Stomach smooth muscle (tissue), 2 donors: ENCODE data around the gene PIGW.
"Not testable (repeated sequence)": the region's sequence is repeated elsewhere in the genome, so short reads cannot be mapped to it uniquely, and the experiment has no call there.

Experiments
- H3K27ac ChIP-seq: one replicate; pipeline ENCODE4 v1.7.0; 2013; ENCODE audit warnings: mild to moderate bottlenecking, low read length, inconsistent platforms
- H3K27me3 ChIP-seq, 2 donors: one replicate each; pipeline ENCODE4 v1.7.0; 2013; ENCODE audit warnings: low read length in 2 of 2; ENCODE audit not compliant: insufficient read depth in 2 of 2, control insufficient read depth in 1 of 2
- H3K36me3 ChIP-seq, 2 donors: one replicate each; pipeline ENCODE4 v1.7.0; 2013; ENCODE audit warnings: low read length in 2 of 2; ENCODE audit not compliant: control insufficient read depth in 2 of 2, insufficient read depth in 2 of 2
- H3K4me1 ChIP-seq: one replicate; pipeline ENCODE4 v1.7.0; 2013; ENCODE audit warnings: low read length; ENCODE audit not compliant: control insufficient read depth, insufficient read depth
- H3K4me3 ChIP-seq, 2 donors: one replicate each; pipeline ENCODE4 v1.7.0; 2013; ENCODE audit warnings: low read length in 2 of 2
- H3K9ac ChIP-seq, 2 donors: one replicate each; pipeline ENCODE4 v1.7.0; 2013; ENCODE audit warnings: low read length in 2 of 2, mild to moderate bottlenecking in 1 of 2
- H3K9me3 ChIP-seq, 2 donors: one replicate each; pipeline ENCODE4 v1.7.0; 2013; ENCODE audit warnings: low read length in 2 of 2; ENCODE audit not compliant: control insufficient read depth in 2 of 2
- donor health status: healthy.
- donor health status: Pancreatic carcinoma.

The PIGW gene

DNA sequence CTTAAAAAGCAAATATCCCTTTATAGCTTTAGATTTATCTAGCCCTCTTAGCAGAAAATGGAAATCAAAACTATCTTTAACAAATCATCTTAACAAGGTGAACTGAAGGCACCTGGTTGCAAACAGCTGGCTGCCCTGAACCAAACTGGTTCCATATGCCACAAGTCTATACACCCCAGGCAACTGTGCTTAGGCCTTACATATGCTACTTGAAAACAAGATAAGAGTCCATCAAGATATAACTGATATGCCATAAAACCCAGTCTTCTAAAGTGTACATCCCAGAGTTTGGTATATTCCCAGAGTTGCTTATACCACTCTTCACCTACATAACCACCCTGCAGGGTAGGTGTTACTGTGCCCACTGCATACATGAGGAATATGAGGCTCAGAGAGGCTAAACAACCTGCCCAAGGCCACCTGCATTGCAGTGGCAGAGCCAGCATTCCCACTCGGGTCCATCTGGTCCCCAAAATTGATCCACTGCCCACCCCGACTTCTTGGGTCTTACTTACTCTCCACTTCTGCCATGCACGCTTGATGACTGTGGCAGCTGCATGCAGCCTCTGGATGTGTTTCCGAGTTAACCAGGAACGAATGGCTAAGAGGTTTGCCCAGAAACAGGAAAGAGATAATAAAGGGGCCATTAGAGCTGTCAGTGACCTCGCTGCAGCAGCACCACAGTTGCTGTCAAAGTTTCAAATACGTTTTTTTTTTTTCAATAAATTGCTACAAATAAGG is 36.1 kb upstream of the PIGW start:
- Histone ChIP-seq H3K9ac (no peak overlapping the region), H3K27me3 (no peaks in the 10 kb centered on the region), H3K4me3 (no peak overlapping the region), H3K4me1 (no peaks in the 10 kb centered on the region), H3K9me3 (no peaks in the 10 kb centered on the region), H3K36me3 (peaks cover 46 to 48% of the 10 kb centered on the region in 2 donors), H3K27ac (no peak overlapping the region)

DNA sequence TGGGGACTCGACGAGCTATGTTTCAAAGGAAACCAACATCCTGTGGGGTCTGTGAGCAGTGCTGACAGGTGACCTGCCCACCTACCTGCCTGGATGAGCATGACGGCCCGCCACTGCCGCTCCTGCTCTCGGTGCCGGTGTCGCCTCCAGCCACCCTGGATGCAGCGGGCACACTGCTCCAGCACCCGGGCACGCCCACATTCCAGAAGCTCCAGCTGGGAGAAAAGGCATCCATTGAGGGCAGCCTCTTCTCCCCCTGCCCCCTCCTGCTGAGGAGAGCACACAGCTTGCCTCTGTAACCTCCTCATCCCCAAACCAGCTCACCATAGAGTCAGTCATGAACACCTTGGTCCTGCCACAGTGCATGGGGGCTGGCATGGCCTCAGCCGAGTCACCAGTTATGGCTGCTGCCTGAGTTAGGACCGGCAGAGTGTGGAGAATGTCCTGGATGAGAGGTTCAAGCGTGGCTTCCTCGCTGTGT is 34.0 kb upstream of the PIGW start:
- no peak overlapping the region for H3K9ac ChIP-seq
- no peaks in the 10 kb centered on the region for H3K9me3 ChIP-seq
- no peak overlapping the region for H3K4me3 ChIP-seq
- H3K27ac ChIP-seq = no peak overlapping the region
- H3K36me3 ChIP-seq = peaks cover 40 to 44% of the 10 kb centered on the region in 2 donors
- no peaks in the 10 kb centered on the region for H3K4me1 ChIP-seq
- no peaks in the 10 kb centered on the region for H3K27me3 ChIP-seq

DNA sequence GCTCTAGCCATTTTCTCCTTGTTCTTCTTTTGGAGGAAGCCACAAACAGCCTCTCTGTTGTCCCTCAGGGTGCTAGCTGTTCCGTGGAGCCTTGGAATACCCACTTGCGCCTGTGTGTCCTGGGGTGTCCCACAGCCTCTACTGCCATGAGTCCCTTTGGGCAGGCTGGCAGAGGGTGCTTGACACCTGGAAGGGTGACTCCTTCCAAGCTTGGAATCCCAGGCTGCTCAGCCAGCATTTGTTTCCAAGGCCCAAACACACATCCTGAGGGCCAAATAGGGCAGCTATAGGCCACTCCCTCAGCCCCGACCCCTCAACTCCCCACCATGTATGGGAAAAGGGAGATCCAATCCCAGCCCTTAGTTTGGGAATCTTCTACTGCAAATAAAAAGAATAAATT is 33.4 kb upstream of the PIGW start:
- Histone ChIP-seq H3K4me1 (no peaks in the 10 kb centered on the region), H3K4me3 (no peak overlapping the region), H3K9ac (no peak overlapping the region), H3K36me3 (peaks cover 38 to 39% of the 10 kb centered on the region in 2 donors), H3K27me3 (no peaks in the 10 kb centered on the region), H3K27ac (no peak overlapping the region), H3K9me3 (no peaks in the 10 kb centered on the region)

DNA sequence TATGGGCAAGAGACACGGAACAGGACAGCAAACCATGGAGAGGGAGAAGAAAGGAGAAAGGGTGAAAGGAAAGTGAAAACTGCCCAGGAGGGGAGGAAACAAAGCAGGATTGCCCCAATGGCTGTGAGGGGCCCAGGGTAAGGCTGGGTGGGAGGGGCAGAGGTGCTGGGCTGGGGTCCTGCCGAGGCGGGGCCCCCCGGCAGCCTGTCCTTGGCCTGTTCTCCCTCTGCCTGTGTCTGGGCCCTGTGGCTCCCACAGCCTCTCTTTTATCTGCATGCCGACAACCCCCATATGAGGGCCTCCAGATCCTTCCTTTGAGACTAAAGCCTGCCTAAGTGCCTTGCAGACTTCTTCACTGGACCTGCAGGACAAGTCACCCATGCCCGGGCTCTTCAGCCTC is 32.8 kb upstream of the PIGW start:
- Histone ChIP-seq H3K27me3 (no peaks in the 10 kb centered on the region), H3K27ac (no peak overlapping the region), H3K4me1 (no peaks in the 10 kb centered on the region), H3K9ac (no peak overlapping the region), H3K4me3 (no peak overlapping the region), H3K36me3 (peaks cover 32 to 34% of the 10 kb centered on the region in 2 donors), H3K9me3 (no peaks in the 10 kb centered on the region)

DNA sequence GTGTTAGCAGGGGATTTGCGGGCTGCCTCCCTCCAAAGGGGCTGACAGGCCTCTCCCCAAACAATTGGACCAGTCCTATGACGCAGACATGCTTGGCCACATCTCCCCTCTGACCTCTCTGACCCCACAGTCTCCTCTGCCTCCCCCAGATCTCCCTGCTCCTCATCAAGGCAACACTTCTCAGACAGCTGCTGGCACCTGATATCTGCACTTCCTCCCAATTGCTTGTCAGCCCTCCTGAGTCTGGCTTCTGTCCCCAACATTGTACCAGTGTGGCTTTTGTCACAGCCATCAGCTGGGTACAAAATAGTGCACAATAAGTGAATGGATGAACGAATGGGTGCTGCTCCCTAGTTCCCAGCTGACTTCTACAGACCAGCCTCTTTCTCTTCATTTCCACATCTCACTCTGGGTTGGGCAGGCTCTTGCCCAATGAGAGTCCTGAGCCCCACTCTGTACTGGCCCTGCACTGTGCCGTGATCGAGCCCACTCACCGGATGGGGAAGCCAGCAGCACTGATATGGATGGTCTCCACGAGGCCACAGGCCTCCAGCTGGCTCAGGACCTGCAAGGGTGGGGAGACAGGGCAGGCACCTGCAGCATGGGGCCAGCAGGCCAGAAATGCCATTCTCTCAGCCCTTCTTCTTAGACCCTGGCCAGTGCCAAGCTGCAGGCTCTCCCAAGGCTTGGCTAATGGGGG is 31.2 kb upstream of the PIGW start:
- Histone ChIP-seq H3K9ac (no peak overlapping the region), H3K36me3 (peaks cover 23 to 25% of the 10 kb centered on the region in 2 donors), H3K27me3 (no peaks in the 10 kb centered on the region), H3K4me1 (no peaks in the 10 kb centered on the region), H3K4me3 (no peak overlapping the region), H3K9me3 (no peaks in the 10 kb centered on the region), H3K27ac (no peak overlapping the region)

GRCh38 chr17:36504156-36504545 is 30.6 kb upstream of the PIGW start:
- Histone ChIP-seq H3K4me3 (no peak overlapping the region), H3K27ac (no peak overlapping the region), H3K36me3 (peaks cover 20 to 23% of the 10 kb centered on the region in 2 donors), H3K9ac (no peak overlapping the region), H3K4me1 (no peaks in the 10 kb centered on the region), H3K27me3 (no peaks in the 10 kb centered on the region), H3K9me3 (no peaks in the 10 kb centered on the region)

DNA sequence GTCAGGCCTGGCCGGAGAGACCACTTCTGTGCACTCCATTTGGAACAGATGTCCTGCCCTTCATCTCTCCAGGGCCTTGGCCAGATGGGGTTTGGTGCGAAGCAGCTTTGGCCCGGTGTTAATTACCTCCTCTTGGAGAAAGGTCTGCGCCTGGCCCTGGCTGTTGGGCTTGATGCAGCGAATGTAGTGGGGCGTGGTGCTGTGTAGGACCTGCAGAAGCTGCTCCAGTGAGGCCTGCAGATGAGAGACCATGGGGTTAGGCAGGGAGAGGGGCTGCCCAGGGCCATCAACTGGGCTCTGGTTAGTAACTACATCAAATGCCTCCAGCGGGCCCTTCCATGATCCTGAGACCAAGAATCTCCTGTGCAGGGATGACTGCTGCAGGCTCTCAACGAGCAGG is 29.6 kb upstream of the PIGW start:
- H3K36me3 ChIP-seq = peaks cover 22 to 23% of the 10 kb centered on the region in 2 donors
- H3K27ac ChIP-seq = no peak overlapping the region
- H3K27me3 ChIP-seq = no peaks in the 10 kb centered on the region
- no peak overlapping the region for H3K4me3 ChIP-seq
- H3K4me1 ChIP-seq = no peaks in the 10 kb centered on the region
- H3K9me3 ChIP-seq = no peaks in the 10 kb centered on the region
- H3K9ac ChIP-seq = no peak overlapping the region

DNA sequence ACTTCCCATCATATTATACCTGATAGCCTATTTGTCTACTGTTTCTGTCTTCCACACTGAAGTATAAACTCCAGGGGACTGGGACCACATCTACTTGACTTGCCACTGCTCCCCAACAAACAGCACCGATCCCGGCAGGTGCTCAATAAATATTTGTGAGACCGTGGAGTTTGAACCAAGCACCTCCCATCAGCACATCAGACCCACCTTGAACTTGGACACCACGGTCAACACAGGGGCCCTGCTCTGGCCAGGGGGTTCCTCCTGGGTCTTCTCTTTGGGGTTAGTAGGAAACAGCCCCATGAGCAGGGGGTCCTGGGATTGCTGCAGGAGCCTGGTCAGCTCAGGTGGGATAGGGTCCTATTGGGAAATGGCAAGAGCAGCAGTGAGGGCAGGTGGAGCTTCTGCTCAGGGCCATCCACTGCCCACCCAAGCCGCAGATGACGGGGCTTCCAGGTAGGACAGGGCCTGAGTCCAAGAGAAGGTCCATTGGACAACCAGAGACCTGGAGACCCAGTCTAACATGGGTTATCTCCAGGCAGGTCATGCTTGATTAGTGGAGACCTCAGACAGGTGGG is 28.4 kb upstream of the PIGW start:
- no peaks in the 10 kb centered on the region for H3K27me3 ChIP-seq
- H3K27ac ChIP-seq = no peak overlapping the region
- no peaks in the 10 kb centered on the region for H3K4me1 ChIP-seq
- peaks cover 19 to 24% of the 10 kb centered on the region in 2 donors for H3K36me3 ChIP-seq
- H3K9ac ChIP-seq = no peak overlapping the region
- no peak overlapping the region for H3K4me3 ChIP-seq
- H3K9me3 ChIP-seq = no peaks in the 10 kb centered on the region

GRCh38 chr17:36506831-36507230 is 28.0 kb upstream of the PIGW start:
- peaks cover 19 to 24% of the 10 kb centered on the region in 2 donors for H3K36me3 ChIP-seq
- H3K27me3 ChIP-seq = no peaks in the 10 kb centered on the region
- no peak overlapping the region for H3K9ac ChIP-seq
- H3K4me1 ChIP-seq = no peaks in the 10 kb centered on the region
- H3K9me3 ChIP-seq = no peaks in the 10 kb centered on the region
- no peak overlapping the region for H3K4me3 ChIP-seq
- H3K27ac ChIP-seq = no peak overlapping the region

GRCh38 chr17:36507266-36507665 is 27.5 kb upstream of the PIGW start:
- Histone ChIP-seq H3K4me1 (no peaks in the 10 kb centered on the region), H3K36me3 (peaks cover 19 to 24% of the 10 kb centered on the region in 2 donors), H3K9ac (no peak overlapping the region), H3K4me3 (no peak overlapping the region), H3K27me3 (no peaks in the 10 kb centered on the region), H3K9me3 (no peaks in the 10 kb centered on the region), H3K27ac (no peak overlapping the region)

DNA sequence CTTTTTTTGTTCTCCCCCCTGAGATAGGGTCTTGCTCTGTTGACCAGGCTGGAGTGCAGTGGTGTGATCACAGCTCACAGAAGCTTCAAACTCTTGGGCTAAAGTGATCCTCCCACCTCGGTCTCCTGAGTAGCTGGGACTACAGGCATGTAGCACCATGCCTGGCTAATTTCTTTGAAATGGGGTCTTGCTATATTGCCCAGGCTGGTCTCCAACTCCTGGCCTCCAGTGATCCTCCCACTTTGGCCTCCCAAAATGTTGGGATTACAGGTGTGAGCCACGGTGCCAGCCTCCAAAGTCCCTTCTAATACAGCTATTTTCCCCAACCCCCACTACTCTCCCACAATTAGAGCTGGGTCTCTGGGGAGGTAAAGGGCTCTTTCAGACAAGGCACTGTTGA is 26.3 kb upstream of the PIGW start:
- not testable (repeated sequence) for H3K27me3 ChIP-seq, H3K4me3 ChIP-seq, H3K4me1 ChIP-seq, H3K9me3 ChIP-seq, H3K27ac ChIP-seq, H3K9ac ChIP-seq
- peaks cover 14 to 29% of the 10 kb centered on the region in 2 donors for H3K36me3 ChIP-seq
